ENCODE measurements around the gene PTGES3. TPM values are rescaled to one million over a fixed set of nuclear protein-coding genes. Genes with fewer than 3 reads are reported as not detected.
"Not testable (repeated sequence)": the region's sequence is repeated elsewhere in the genome, so short reads cannot be mapped to it uniquely, and the experiment has no call there.

PTGES3 gene
- total RNA-seq (100 to 1,000 TPM in 1 of 5 donors, 10 to 100 TPM in 4; 43.3 to 120 (median 78.8) TPM), polyA plus RNA-seq (100 to 1,000 TPM in 2 of 3 donors, 10 to 100 TPM in 1; 97.7 to 145 (median 113) TPM)
- long read RNA-seq, donor 1, transcript PTGES3-201 (8 exons, 1,920 nt) = major isoform, 34 of 43 reads
- long read RNA-seq, donor 1, partial matches to known transcripts = 7 of 43 reads
- long read RNA-seq, donor 1, other reads (novel, unspliced or antisense) = 0 of 43 reads
- long read RNA-seq, donor 2, transcript PTGES3-201 (8 exons, 1,920 nt) = major isoform, 47 of 47 reads
- long read RNA-seq, donor 2, partial matches to known transcripts = 0 of 47 reads
- long read RNA-seq, donor 2, other reads (novel, unspliced or antisense) = 0 of 47 reads
- long read RNA-seq, donor 3, transcript PTGES3-201 (8 exons, 1,920 nt) = major isoform, 28 of 32 reads
- long read RNA-seq, donor 3, partial matches to known transcripts = 0 of 32 reads
- long read RNA-seq, donor 3, other reads (novel, unspliced or antisense) = 0 of 32 reads
- long read RNA-seq, donor 4, transcript PTGES3-201 (8 exons, 1,920 nt) = major isoform, 5 of 6 reads
- long read RNA-seq, donor 4, partial matches to known transcripts = 0 of 6 reads
- long read RNA-seq, donor 4, other reads (novel, unspliced or antisense) = 0 of 6 reads
- long read RNA-seq, donor 5, transcript PTGES3-201 (8 exons, 1,920 nt) = major isoform, 72 of 89 reads
- long read RNA-seq, donor 5, partial matches to known transcripts = 11 of 89 reads
- long read RNA-seq, donor 5, other reads (novel, unspliced or antisense) = 0 of 89 reads
- long read RNA-seq, donor 6, transcript PTGES3-201 (8 exons, 1,920 nt) = major isoform, 92 of 99 reads
- long read RNA-seq, donor 6, transcript PTGES3-202 (7 exons, 1,547 nt) = minor isoform, 6 of 99 reads
- long read RNA-seq, donor 6, partial matches to known transcripts = 0 of 99 reads
- long read RNA-seq, donor 6, other reads (novel, unspliced or antisense) = 0 of 99 reads
- long read RNA-seq, donor 7, transcript PTGES3-201 (8 exons, 1,920 nt) = major isoform, 64 of 85 reads
- long read RNA-seq, donor 7, partial matches to known transcripts = 8 of 85 reads
- long read RNA-seq, donor 7, other reads (novel, unspliced or antisense) = 5 of 85 reads
- long read RNA-seq, donor 8, transcript PTGES3-201 (8 exons, 1,920 nt) = major isoform, 54 of 60 reads
- long read RNA-seq, donor 8, transcript PTGES3-202 (7 exons, 1,547 nt) = minor isoform, 5 of 60 reads
- long read RNA-seq, donor 8, partial matches to known transcripts = 0 of 60 reads
- long read RNA-seq, donor 8, other reads (novel, unspliced or antisense) = 0 of 60 reads
- long read RNA-seq, donor 9, transcript PTGES3-201 (8 exons, 1,920 nt) = major isoform, 51 of 70 reads
- long read RNA-seq, donor 9, partial matches to known transcripts = 17 of 70 reads
- long read RNA-seq, donor 9, other reads (novel, unspliced or antisense) = 0 of 70 reads
- long read RNA-seq, donor 10, transcript PTGES3-201 (8 exons, 1,920 nt) = major isoform, 26 of 27 reads
- long read RNA-seq, donor 10, partial matches to known transcripts = 0 of 27 reads
- long read RNA-seq, donor 10, other reads (novel, unspliced or antisense) = 0 of 27 reads

- Histone ChIP-seq H3K27ac (peak within 1 kb of the TSS; percentile 98 to 100 (median 100)), H3K4me1 (peaks cover 18 to 45% (median 40%) of the 10 kb centered on the region in 4 donors), H3K36me3 (no peaks in the 10 kb centered on the region), H3K27me3 (no peaks in the 10 kb centered on the region), H3K9me3 (no peaks in the 10 kb centered on the region), H3K4me3 (peak within 1 kb of the TSS; percentile 94 to 98 (median 96))
- 0 to 1% (median 0%) methylated on average over 56 to 64 of the region's 64 CpGs for WGBS, 5 donors
- intact Hi-C loops (cut with DNase I; ENCODE audit: low total_unique reads) = loop anchor here (10.0 kb wide), 1 partner anchor 53 kb away; the partner anchor contains the start of gene BAZ2A
- peak; percentile 98 to 100 for DNase-seq
- TF ChIP-seq POLR2A (IDR thresholded peaks at IDR 0.05) = peak in 2 of 4 donors; percentile 77 to 87
- no peak for TF ChIP-seq EP300 (IDR thresholded peaks at IDR 0.05)
- TF ChIP-seq, protein P1, sequence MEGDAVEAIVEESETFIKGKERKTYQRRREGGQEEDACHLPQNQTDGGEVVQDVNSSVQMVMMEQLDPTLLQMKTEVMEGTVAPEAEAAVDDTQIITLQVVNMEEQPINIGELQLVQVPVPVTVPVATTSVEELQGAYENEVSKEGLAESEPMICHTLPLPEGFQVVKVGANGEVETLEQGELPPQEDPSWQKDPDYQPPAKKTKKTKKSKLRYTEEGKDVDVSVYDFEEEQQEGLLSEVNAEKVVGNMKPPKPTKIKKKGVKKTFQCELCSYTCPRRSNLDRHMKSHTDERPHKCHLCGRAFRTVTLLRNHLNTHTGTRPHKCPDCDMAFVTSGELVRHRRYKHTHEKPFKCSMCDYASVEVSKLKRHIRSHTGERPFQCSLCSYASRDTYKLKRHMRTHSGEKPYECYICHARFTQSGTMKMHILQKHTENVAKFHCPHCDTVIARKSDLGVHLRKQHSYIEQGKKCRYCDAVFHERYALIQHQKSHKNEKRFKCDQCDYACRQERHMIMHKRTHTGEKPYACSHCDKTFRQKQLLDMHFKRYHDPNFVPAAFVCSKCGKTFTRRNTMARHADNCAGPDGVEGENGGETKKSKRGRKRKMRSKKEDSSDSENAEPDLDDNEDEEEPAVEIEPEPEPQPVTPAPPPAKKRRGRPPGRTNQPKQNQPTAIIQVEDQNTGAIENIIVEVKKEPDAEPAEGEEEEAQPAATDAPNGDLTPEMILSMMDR (IDR thresholded peaks at IDR 0.05) = no peak
- TF ChIP-seq POLR2AphosphoS5 (IDR thresholded peaks at IDR 0.05) = peak; percentile 91 to 96 (median 96)
Measured at GRCh38 chr12:56688129-56688845, at the start of gene PTGES3. Gene PTGES3 (minus strand): TSS chr12:56688284. CDS start chr12:56687999, 285 bp downstream.

DNA sequence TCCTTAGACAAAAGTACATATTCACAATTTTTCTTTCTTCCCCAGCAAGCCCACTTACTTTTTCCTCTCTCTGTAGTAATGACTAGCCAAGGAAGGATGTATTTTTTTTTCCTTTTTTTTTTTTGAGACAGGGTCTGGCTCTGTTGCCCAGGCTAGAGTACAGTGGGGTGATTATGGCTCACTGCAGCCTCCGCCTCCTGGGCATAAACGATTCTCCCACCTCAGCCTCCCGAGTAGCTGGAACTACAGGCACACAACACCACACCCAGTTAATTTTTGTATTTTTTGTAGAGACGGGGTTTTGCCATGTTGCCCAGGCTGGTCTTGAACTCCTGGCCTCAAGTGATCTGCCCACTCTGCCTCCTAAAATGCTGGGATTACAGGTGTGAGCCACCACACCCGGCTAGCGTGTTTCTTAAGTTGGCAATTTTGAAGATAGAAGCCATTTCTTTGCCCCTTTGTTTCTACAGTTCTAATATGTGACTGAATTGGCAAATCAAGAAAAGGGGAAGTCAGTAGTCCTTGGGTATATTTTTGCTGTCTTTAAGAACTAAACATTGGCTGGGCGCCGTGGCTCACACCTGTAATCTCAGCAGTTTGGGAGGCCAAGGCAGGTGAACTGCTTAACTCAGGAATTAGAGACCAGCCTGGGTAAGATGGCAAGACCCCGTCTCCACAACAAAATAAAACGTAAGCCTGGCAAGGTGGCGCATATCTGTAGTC is 40.2 kb upstream of the PTGES3 start:
- H3K27ac ChIP-seq = no peak overlapping the region
- H3K4me3 ChIP-seq = no peak overlapping the region
- no peak for DNase-seq
- H3K27me3 ChIP-seq = no peaks in the 10 kb centered on the region
- no peaks in the 10 kb centered on the region for H3K9me3 ChIP-seq
- peaks cover 10 to 24% (median 21%) of the 10 kb centered on the region in 4 donors for H3K4me1 ChIP-seq
- TF ChIP-seq, protein P1 (IDR thresholded peaks at IDR 0.05) = no peak
- TF ChIP-seq EP300 (IDR thresholded peaks at IDR 0.05) (no peak), POLR2AphosphoS5 (IDR thresholded peaks at IDR 0.05) (no peak), POLR2A (IDR thresholded peaks at IDR 0.05) (no peak)
- peaks cover 0 to 38% (median 36%) of the 10 kb centered on the region in 4 donors for H3K36me3 ChIP-seq
- intact Hi-C loops (cut with DNase I; ENCODE audit: low total_unique reads) = loop anchor here (10.0 kb wide), 1 partner anchor 83 kb away; the partner anchor contains the start of gene ATP5F1B
- WGBS, 5 donors = 95 to 97% (median 96%) methylated on average over 11 of the region's 11 CpGs

DNA sequence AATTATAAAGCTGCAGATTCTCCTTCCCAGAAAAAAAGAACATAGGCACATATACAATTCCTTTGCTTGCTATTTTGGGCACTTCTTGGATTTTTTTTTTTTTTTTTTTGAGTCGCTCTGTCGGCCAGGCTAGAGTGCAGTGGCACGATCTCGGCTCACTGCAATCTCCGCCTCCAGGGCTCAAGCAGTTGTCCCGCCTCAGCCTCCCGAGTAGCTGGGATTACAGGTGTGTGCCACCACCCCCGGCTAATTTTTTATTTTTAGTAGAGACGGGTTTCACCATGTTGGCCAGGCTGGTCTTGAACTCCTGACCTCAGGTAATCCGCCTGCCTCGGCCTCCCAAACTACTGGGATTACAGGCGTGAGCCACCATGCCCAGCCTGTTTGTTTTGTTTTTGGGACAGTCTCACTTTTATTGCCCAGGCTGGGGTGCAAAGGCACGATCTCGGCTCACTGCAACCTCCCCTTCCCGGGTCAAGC is 38.2 kb upstream of the PTGES3 start:
- Histone ChIP-seq H3K36me3 (peaks cover 0 to 25% (median 18%) of the 10 kb centered on the region in 4 donors), H3K4me3 (peak overlapping the region in 1 of 4 donors; percentile 13), H3K27ac (peak overlapping the region; percentile 26 to 96 (median 90)), H3K4me1 (peaks cover 31 to 44% (median 42%) of the 10 kb centered on the region in 4 donors)
- intact Hi-C loops (cut with DNase I; ENCODE audit: low total_unique reads) = loop anchor here (10.0 kb wide), 1 partner anchor 81 kb away; the partner anchor contains the start of gene ATP5F1B
- DNase-seq, H3K27me3 ChIP-seq, H3K9me3 ChIP-seq: not testable (repeated sequence)
- 83 to 92% (median 90%) methylated on average over 15 of the region's 15 CpGs for WGBS, 5 donors

All from stomach (tissue), 19 donors.